Esophagus muscularis mucosa (tissue), 3 donors: ENCODE data around the gene HNRNPU.

Experiments used
- CTCF ChIP-seq, 3 experiments: fragments of 200-600 bp in 2 of 3; fragments of 450-650 bp in 1 of 3; sonication (generic) in 2 of 3; IDR thresholded peaks; one replicate each; pipeline ENCODE4 v1.5.1; 2017 to 2019; ENCODE audit warnings: antibody characterized with exemption in 3 of 3, mild to moderate bottlenecking in 2 of 3, moderate library complexity in 1 of 3
- POLR2AphosphoS5 ChIP-seq, 2 donors: sonication (generic); formaldehyde crosslinking; IDR thresholded peaks; one replicate each; pipeline ENCODE4 v1.6.1; 2017; ENCODE audit warnings: antibody characterized with exemption in 2 of 2

GRCh38 chr1:244904119-244904518 is 39.8 kb upstream of the HNRNPU start:
- TF ChIP-seq POLR2AphosphoS5 (IDR thresholded peaks at IDR 0.05) (no peak), CTCF (IDR thresholded peaks at IDR 0.05) (no peak)
